Uterus (tissue), 2 donors: ENCODE data around the gene TSPYL2.

ENCODE experiments used
- POLR2A ChIP-seq, 2 donors: fragments of 450-650 bp; IDR thresholded peaks; one replicate each; pipeline ENCODE4 v1.6.1; 2016; ENCODE audit warnings: antibody characterized with exemption in 2 of 2, mild to moderate bottlenecking in 1 of 2, moderate library complexity in 1 of 2
- TF ChIP-seq, protein P1 (sequence below), 4 experiments: fragments of 200-600 bp in 2 of 4; fragments of 450-650 bp in 2 of 4; sonication (generic) in 2 of 4; IDR thresholded peaks; one replicate each; pipeline ENCODE4 v1.5.1; 2016 to 2019; ENCODE audit warnings: antibody characterized with exemption in 4 of 4, mild to moderate bottlenecking in 2 of 4, moderate library complexity in 1 of 4

DNA sequence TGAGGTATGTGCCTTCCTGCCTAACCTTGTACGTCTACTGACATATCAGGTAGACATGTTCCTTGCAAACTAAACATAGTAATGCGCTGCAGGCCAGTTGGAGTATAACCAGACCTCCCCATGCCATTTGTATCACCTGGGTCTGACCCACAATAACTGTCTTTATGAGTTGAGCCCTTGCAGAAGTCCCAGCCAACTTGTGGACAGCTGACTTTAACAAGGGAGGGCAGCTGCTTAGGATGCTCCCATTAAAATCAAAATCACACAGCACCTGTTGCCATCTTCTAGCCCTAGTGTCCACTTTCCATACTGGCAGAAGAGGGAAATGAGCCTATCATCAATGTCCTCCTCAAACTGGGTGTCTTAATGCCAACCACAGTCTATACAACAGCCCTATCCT lies 53.4 kb downstream of the TSPYL2 start:
- TF ChIP-seq, protein P1, sequence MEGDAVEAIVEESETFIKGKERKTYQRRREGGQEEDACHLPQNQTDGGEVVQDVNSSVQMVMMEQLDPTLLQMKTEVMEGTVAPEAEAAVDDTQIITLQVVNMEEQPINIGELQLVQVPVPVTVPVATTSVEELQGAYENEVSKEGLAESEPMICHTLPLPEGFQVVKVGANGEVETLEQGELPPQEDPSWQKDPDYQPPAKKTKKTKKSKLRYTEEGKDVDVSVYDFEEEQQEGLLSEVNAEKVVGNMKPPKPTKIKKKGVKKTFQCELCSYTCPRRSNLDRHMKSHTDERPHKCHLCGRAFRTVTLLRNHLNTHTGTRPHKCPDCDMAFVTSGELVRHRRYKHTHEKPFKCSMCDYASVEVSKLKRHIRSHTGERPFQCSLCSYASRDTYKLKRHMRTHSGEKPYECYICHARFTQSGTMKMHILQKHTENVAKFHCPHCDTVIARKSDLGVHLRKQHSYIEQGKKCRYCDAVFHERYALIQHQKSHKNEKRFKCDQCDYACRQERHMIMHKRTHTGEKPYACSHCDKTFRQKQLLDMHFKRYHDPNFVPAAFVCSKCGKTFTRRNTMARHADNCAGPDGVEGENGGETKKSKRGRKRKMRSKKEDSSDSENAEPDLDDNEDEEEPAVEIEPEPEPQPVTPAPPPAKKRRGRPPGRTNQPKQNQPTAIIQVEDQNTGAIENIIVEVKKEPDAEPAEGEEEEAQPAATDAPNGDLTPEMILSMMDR (IDR thresholded peaks at IDR 0.05): no peak
- no peak for TF ChIP-seq POLR2A (IDR thresholded peaks at IDR 0.05)
